OCI-LY3 (cell line): ENCODE results near the gene TTF1.

Experiments used
- H2AFZ ChIP-seq: fragments of 200-600, 300-600 bp; shearing (Covaris generic); 2 replicates; pipeline ENCODE4 v1.6.0; 2014; ENCODE audit warnings: antibody characterized with exemption, low read depth, low read length
- H3K27ac ChIP-seq: fragments of 200-600, 300-600 bp; sonication (generic); 2 replicates; pipeline ENCODE4 v1.5.1; 2014; ENCODE audit warnings: mild to moderate bottlenecking, low read length, moderate library complexity, mixed read lengths
- H3K27me3 ChIP-seq: fragments of 200-600, 300-600 bp; sonication (generic); 2 replicates; pipeline ENCODE4 v1.6.1; 2014; ENCODE audit warnings: low read depth, low read length, mixed read lengths
- H3K36me3 ChIP-seq: fragments of 200-600, 300-600 bp; sonication (generic); replicated peaks from 2 replicates; pipeline ENCODE3; 2014; ENCODE audit warnings: low read depth, low read length, mixed read lengths
- H3K4me1 ChIP-seq: fragments of 300-600, 200-600 bp; sonication (generic); 2 replicates; pipeline ENCODE4 v1.6.1; 2014; ENCODE audit warnings: low read length, mixed read lengths
- H3K4me2 ChIP-seq: fragments of 200-600, 300-600 bp; sonication (generic); 2 replicates; pipeline ENCODE4 v1.6.1; 2014; ENCODE audit warnings: low read length, mixed read lengths
- H3K4me3 ChIP-seq: fragments of 300-600, 200-600 bp; sonication (generic); 2 replicates; pipeline ENCODE4 v1.5.1; 2014; ENCODE audit warnings: antibody characterized with exemption, mild to moderate bottlenecking, low read length, moderate library complexity
- H3K79me2 ChIP-seq: fragments of 300-600, 200-600 bp; shearing (Covaris generic); 2 replicates; pipeline ENCODE4 v1.6.1; 2014; ENCODE audit warnings: mild to moderate bottlenecking, low read length, mixed read lengths
- H3K9ac ChIP-seq: fragments of 300-600, 200-600 bp; shearing (Covaris generic); 2 replicates; pipeline ENCODE4 v1.6.0; 2014; ENCODE audit warnings: mild to moderate bottlenecking, low read length, moderate library complexity
- H3K9me3 ChIP-seq: fragments of 200-600, 300-600 bp; shearing (Covaris generic); 2 replicates; pipeline ENCODE4 v1.6.1; 2014; ENCODE audit warnings: low read length, mixed read lengths; ENCODE audit not compliant: insufficient read depth
- H4K20me1 ChIP-seq: fragments of 200-600, 300-600 bp; sonication (generic); 2 replicates; pipeline ENCODE4 v1.6.1; 2016; ENCODE audit warnings: low read length, mixed read lengths; ENCODE audit not compliant: insufficient read depth
- CTCF ChIP-seq: fragments of 200-600, 300-600 bp; sonication (generic); IDR thresholded peaks from 2 replicates; pipeline ENCODE4 v1.5.1; 2014; ENCODE audit warnings: antibody characterized with exemption, low read length, low read depth
- EZH2phosphoT487 ChIP-seq: fragments of 200-600 bp; shearing (Covaris generic); IDR thresholded peaks from 2 replicates; pipeline ENCODE4 v1.6.1; 2018; ENCODE audit warnings: antibody characterized with exemption, mixed run types, low read depth

TTF1 gene

GRCh38 chr9:132447346-132447745, 40.7 kb upstream of the TTF1 start:
- H2AFZ ChIP-seq = no peak overlapping the region
- H3K4me2 ChIP-seq = no peak overlapping the region
- H3K36me3 ChIP-seq = no peaks in the 10 kb centered on the region
- H3K9me3 ChIP-seq = no peaks in the 10 kb centered on the region
- TF ChIP-seq CTCF = no peak
- no peak for TF ChIP-seq EZH2phosphoT487
- no peaks in the 10 kb centered on the region for H3K79me2 ChIP-seq
- H3K27me3 ChIP-seq = peaks cover 8% of the 10 kb centered on the region; the same call in 1 of the 2 replicates
- no peak overlapping the region for H3K27ac ChIP-seq
- H3K4me1 ChIP-seq = no peaks in the 10 kb centered on the region
- H4K20me1 ChIP-seq = no peaks in the 10 kb centered on the region
- H3K4me3 ChIP-seq = no peak overlapping the region
- H3K9ac ChIP-seq = no peak overlapping the region

- TF ChIP-seq EZH2phosphoT487 (no peak), CTCF (no peak)
- Histone ChIP-seq H3K27ac (no peak overlapping the region), H3K9me3 (no peaks in the 10 kb centered on the region), H2AFZ (no peak overlapping the region), H3K36me3 (no peaks in the 10 kb centered on the region), H3K79me2 (no peaks in the 10 kb centered on the region), H3K9ac (no peak overlapping the region), H3K4me3 (no peak overlapping the region), H3K4me1 (no peaks in the 10 kb centered on the region), H3K27me3 (peaks cover 8% of the 10 kb centered on the region; the same call in 1 of the 2 replicates), H3K4me2 (no peak overlapping the region), H4K20me1 (no peaks in the 10 kb centered on the region)
Measured at GRCh38 chr9:132446887-132447286, 40.2 kb upstream of the TTF1 start.

- no peaks in the 10 kb centered on the region for H4K20me1 ChIP-seq
- no peak overlapping the region for H3K27ac ChIP-seq
- H3K4me2 ChIP-seq = no peak overlapping the region
- no peaks in the 10 kb centered on the region for H3K79me2 ChIP-seq
- no peak overlapping the region for H3K4me3 ChIP-seq
- no peak overlapping the region for H2AFZ ChIP-seq
- peaks cover 22% of the 10 kb centered on the region for H3K27me3 ChIP-seq
- H3K4me1 ChIP-seq = no peaks in the 10 kb centered on the region
- H3K9ac ChIP-seq = no peak overlapping the region
- H3K36me3 ChIP-seq = no peaks in the 10 kb centered on the region
- no peaks in the 10 kb centered on the region for H3K9me3 ChIP-seq
- TF ChIP-seq EZH2phosphoT487 (no peak), CTCF (no peak)
Measured at GRCh38 chr9:132443951-132444607, 37.4 kb upstream of the TTF1 start.

- H2AFZ ChIP-seq = no peak overlapping the region
- peaks cover 22% of the 10 kb centered on the region for H3K27me3 ChIP-seq
- H3K27ac ChIP-seq = no peak overlapping the region
Measured at GRCh38 chr9:132441404-132441803, 34.8 kb upstream of the TTF1 start.

More at GRCh38 chr9:132441404-132441803, 34.8 kb upstream of the TTF1 start:
- TF ChIP-seq CTCF (no peak), EZH2phosphoT487 (no peak)
- no peaks in the 10 kb centered on the region for H3K4me1 ChIP-seq
- H3K9me3 ChIP-seq = no peaks in the 10 kb centered on the region
- H3K9ac ChIP-seq = no peak overlapping the region
- no peaks in the 10 kb centered on the region for H4K20me1 ChIP-seq
- no peak overlapping the region for H3K4me2 ChIP-seq
- no peak overlapping the region for H3K4me3 ChIP-seq
- H3K79me2 ChIP-seq = no peaks in the 10 kb centered on the region
- H3K36me3 ChIP-seq = no peaks in the 10 kb centered on the region
